ENCODE data around the gene WDR93. TPM values are rescaled to one million over a fixed set of nuclear protein-coding genes. Genes with fewer than 3 reads are reported as not detected.

WDR93 gene
- total RNA-seq, 1 experiment from 2014 or later: 0.33 TPM

- intact Hi-C loops (cut with micrococcal nuclease): no loop called here
- Mint-ChIP-seq H3K4me1 (ENCODE audit: insufficient read depth, unreplicated experiment) (no peaks in the 10 kb centered on the region), H3K27me3 (ENCODE audit: insufficient read depth, unreplicated experiment) (no peaks in the 10 kb centered on the region), H3K27ac (ENCODE audit: low read depth, unreplicated experiment) (no peak overlapping the region), H3K4me3 (ENCODE audit: unreplicated experiment) (no peak overlapping the region), H3K36me3 (ENCODE audit: insufficient read depth, unreplicated experiment) (no peaks in the 10 kb centered on the region), H3K9me3 (ENCODE audit: unreplicated experiment) (no peaks in the 10 kb centered on the region)
- ChIA-PET POLR2A (no interaction called here), CTCF (interaction anchor here (1.5 kb wide), 1 partner anchor 92 kb away, joined by 3 read pairs; no protein-coding TSS in a partner anchor)
- TF ChIP-seq CTCF (IDR thresholded peaks at IDR 0.05; ENCODE audit: unreplicated experiment): no peak
- no TSS peak for BruUV-seq (replicated peaks)
- no peak for DNase-seq (ENCODE audit: unreplicated experiment)
Measured at GRCh38 chr15:89669309-89669865, 21.2 kb upstream of the WDR93 start.

GRCh38 chr15:89669941-89670340 is 20.7 kb upstream of the WDR93 start:
- ChIA-PET POLR2A (no interaction called here), CTCF (interaction anchor here (1.5 kb wide), 1 partner anchor 92 kb away, joined by 3 read pairs; no protein-coding TSS in a partner anchor)
- DNase-seq (ENCODE audit: unreplicated experiment): no peak
- BruUV-seq (replicated peaks): no TSS peak
- no peak for TF ChIP-seq CTCF (IDR thresholded peaks at IDR 0.05; ENCODE audit: unreplicated experiment)
- no peaks in the 10 kb centered on the region for H3K36me3 Mint-ChIP-seq (ENCODE audit: insufficient read depth, unreplicated experiment)
- H3K4me1 Mint-ChIP-seq (ENCODE audit: insufficient read depth, unreplicated experiment): no peaks in the 10 kb centered on the region
- H3K9me3 Mint-ChIP-seq (ENCODE audit: unreplicated experiment): no peaks in the 10 kb centered on the region
- no peak overlapping the region for H3K4me3 Mint-ChIP-seq (ENCODE audit: unreplicated experiment)
- no peaks in the 10 kb centered on the region for H3K27me3 Mint-ChIP-seq (ENCODE audit: insufficient read depth, unreplicated experiment)
- intact Hi-C loops (cut with micrococcal nuclease): no loop called here
- H3K27ac Mint-ChIP-seq (ENCODE audit: low read depth, unreplicated experiment): no peak overlapping the region

GRCh38 chr15:89670971-89671560 is 19.5 kb upstream of the WDR93 start:
- CTCF ChIA-PET: interaction anchor here (1.5 kb wide), 1 partner anchor 91 kb away, joined by 3 read pairs; no protein-coding TSS in a partner anchor
- Mint-ChIP-seq H3K36me3 (ENCODE audit: insufficient read depth, unreplicated experiment) (no peaks in the 10 kb centered on the region), H3K4me3 (ENCODE audit: unreplicated experiment) (no peak overlapping the region), H3K4me1 (ENCODE audit: insufficient read depth, unreplicated experiment) (no peaks in the 10 kb centered on the region), H3K9me3 (ENCODE audit: unreplicated experiment) (no peaks in the 10 kb centered on the region), H3K27me3 (ENCODE audit: insufficient read depth, unreplicated experiment) (no peaks in the 10 kb centered on the region), H3K27ac (ENCODE audit: low read depth, unreplicated experiment) (no peak overlapping the region)
- intact Hi-C loops (cut with micrococcal nuclease): no loop called here
- DNase-seq (ENCODE audit: unreplicated experiment): no peak
- TF ChIP-seq CTCF (IDR thresholded peaks at IDR 0.05; ENCODE audit: unreplicated experiment): no peak
- no TSS peak for BruUV-seq (replicated peaks)
- POLR2A ChIA-PET: no interaction called here

DNA sequence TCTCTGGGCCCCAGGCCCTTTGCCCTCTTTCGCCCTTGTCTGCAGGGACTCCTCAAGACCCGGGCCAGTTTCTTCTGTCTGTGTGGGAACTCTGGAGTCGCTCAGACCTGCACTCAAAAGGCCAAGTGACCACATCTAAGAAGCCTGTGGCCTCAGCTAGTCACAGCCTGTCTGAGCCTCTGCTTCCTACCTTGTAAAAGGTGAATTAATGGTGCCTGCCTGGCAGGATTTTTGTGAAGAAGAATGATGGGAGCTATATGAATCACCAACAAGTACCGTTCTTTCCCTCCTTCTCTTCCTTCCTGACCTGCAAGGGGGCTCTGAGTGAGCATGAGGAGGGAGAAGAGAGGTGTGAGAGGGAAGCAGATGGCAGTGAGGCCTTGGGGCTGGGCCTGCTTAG is 18.9 kb upstream of the WDR93 start:
- CTCF ChIA-PET: interaction anchor here (0.6 kb wide), 1 partner anchor 56 kb away, joined by 3 read pairs; no protein-coding TSS in a partner anchor
- no peaks in the 10 kb centered on the region for H3K4me1 Mint-ChIP-seq (ENCODE audit: insufficient read depth, unreplicated experiment)
- DNase-seq (ENCODE audit: unreplicated experiment): no peak
- H3K9me3 Mint-ChIP-seq (ENCODE audit: unreplicated experiment): no peaks in the 10 kb centered on the region
- H3K27me3 Mint-ChIP-seq (ENCODE audit: insufficient read depth, unreplicated experiment): no peaks in the 10 kb centered on the region
- POLR2A ChIA-PET: no interaction called here
- H3K27ac Mint-ChIP-seq (ENCODE audit: low read depth, unreplicated experiment): no peak overlapping the region
- no peak for TF ChIP-seq CTCF (IDR thresholded peaks at IDR 0.05; ENCODE audit: unreplicated experiment)
- no peaks in the 10 kb centered on the region for H3K36me3 Mint-ChIP-seq (ENCODE audit: insufficient read depth, unreplicated experiment)
- intact Hi-C loops (cut with micrococcal nuclease): no loop called here
- no peak overlapping the region for H3K4me3 Mint-ChIP-seq (ENCODE audit: unreplicated experiment)
- BruUV-seq (replicated peaks): no TSS peak

Measured in MCF 10A (cell line).